Right lobe of liver (tissue), 6 donors: ENCODE data around the gene GH2. TPM values are rescaled to one million over a fixed set of nuclear protein-coding genes. Genes with fewer than 3 reads are reported as not detected.

ENCODE experiments used
- ATAC-seq, 4 donors: fragments of 200-7000 bp; cut with Tn5 transposase; one replicate each; pipeline ENCODE4 v1.9.1; 2020; ENCODE audit warnings: mild to moderate bottlenecking in 4 of 4, moderate library complexity in 4 of 4
- DNase-seq, 3 donors: peaks; one replicate each; pipeline ENCODE4 v3.0.0-alpha.2; 2020
- H3K27ac ChIP-seq, 3 donors: fragments of 200-600 bp; one replicate each; pipeline ENCODE4 v1.8.0; 2022
- H3K27me3 ChIP-seq, 2 donors: fragments of 200-600 bp; one replicate each; pipeline ENCODE4 v1.8.0; 2022
- H3K36me3 ChIP-seq, 4 donors: fragments of 200-600 bp; sonication (generic) in 1 of 4; one replicate each; pipeline versions ENCODE4 v1.5.1 to v1.8.0; 2017 to 2022; ENCODE audit warnings: control low read depth in 1 of 4
- H3K4me1 ChIP-seq, 4 donors: fragments of 200-600 bp; sonication (generic) in 1 of 4; one replicate each; pipeline versions ENCODE4 v1.5.1 to v1.8.0; 2017 to 2022; ENCODE audit warnings: control low read depth in 1 of 4
- H3K4me3 ChIP-seq, 3 donors: fragments of 200-600 bp; one replicate each; pipeline ENCODE4 v1.8.0; 2022
- H3K9me3 ChIP-seq, 4 donors: fragments of 200-600 bp; sonication (generic) in 1 of 4; one replicate each; pipeline versions ENCODE4 v1.5.1 to v1.8.0; 2017 to 2022; ENCODE audit warnings: control low read depth in 1 of 4
- POLR2A ChIP-seq: fragments of 450-650 bp; IDR thresholded peaks from one replicate; pipeline ENCODE4 v1.6.1; 2017; ENCODE audit warnings: antibody characterized with exemption, mild to moderate bottlenecking
- WGBS: methylation state at CpG from one replicate; pipeline ENCODE4 v1.1.6; 2018; ENCODE audit warnings: low coverage, low lambda C conversion rate; ENCODE audit not compliant: insufficient coverage; ENCODE audit errors: missing lambda C conversion rate; 5-methylcytosine and 5-hydroxymethylcytosine counted together
- intact Hi-C, 2 donors: fragments of 100-400 bp; cut with DNase I; formaldehyde crosslinking; loops; one replicate each; pipeline versions ENCODE4 v1.11.2 to v1.14.1; 2022
- total RNA-seq, 6 experiments: library from RNA; depleted of rRNA in 2 of 6; stranded (reverse); fragments of >200 nt in 2 of 6; fragmentation: NEBNext Ultra II Directional in 3 of 6; extraction: Animal tissue kit (Norgen Biotek cat#: 25700) in 3 of 6; gene quantifications; one replicate each; pipeline versions ENCODE4 v1.1.0 to v1.2.4, GENCODE V29; 2016 to 2023
- TF ChIP-seq, protein P1 (sequence below), 4 donors: fragments of 200-600 bp in 3 of 4; fragments of 450-650 bp in 1 of 4; IDR thresholded peaks; one replicate each; pipeline versions ENCODE4 v1.5.1 to v1.8.0; 2016 to 2022; ENCODE audit warnings: antibody characterized with exemption in 4 of 4, mild to moderate bottlenecking in 2 of 4
- donor health status: DM: no; HTN: yes; CAD: no.
- donor health status: DM: no; HTN: no; CAD: no.
- donor health status: DM: no; HTN: no; CAD: no.
- donor health status: DM: no; HTN: yes; CAD: no.
- donor health status: DM: no; HTN: yes; CAD: no.

Gene GH2
- total RNA-seq, 6 experiments from 2014 or later = not detected

DNA sequence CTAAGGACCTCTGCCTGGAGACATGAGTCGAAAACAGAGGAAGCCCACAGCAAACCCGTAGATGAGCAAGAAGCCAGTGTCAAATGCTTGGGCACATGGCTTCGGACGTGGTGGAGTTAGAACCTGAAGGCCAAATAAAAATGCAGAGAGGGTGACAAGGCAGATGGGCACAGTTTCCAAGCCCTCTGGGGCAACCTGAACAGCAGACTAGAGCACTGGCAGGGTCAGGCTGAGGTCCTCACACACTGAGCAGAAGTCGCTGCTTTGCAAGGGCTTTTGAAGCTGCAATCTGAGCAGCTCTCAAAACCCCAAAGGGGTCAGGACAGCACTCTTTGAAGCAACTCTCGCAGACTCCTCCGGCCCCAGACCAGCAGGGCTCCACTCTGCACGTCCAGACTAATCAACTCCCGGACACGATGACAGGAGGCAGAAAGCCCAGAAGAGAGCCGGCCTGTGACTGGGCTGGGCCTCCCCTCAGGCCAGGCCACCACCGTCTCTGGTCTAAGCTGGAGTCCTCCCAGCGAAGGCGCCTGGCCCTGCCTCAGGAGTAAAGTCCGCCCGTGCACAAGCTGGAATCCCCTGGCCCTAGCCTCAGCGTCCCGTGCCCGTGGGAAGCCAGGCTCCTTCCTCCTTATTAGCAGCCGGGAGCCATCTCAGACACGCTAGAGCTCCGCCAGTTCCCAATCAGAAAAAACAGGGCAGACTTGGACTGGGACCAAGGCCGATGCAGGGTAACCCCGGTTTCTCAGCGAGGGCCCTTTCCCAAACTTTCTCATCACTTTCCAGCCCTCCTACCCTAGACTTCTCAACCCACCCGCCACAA is 40.2 kb downstream of the GH2 start:
- H3K4me1 ChIP-seq = peaks cover 3 to 51% (median 27%) of the 10 kb centered on the region in 4 donors
- intact Hi-C loops = no loop called here

DNA sequence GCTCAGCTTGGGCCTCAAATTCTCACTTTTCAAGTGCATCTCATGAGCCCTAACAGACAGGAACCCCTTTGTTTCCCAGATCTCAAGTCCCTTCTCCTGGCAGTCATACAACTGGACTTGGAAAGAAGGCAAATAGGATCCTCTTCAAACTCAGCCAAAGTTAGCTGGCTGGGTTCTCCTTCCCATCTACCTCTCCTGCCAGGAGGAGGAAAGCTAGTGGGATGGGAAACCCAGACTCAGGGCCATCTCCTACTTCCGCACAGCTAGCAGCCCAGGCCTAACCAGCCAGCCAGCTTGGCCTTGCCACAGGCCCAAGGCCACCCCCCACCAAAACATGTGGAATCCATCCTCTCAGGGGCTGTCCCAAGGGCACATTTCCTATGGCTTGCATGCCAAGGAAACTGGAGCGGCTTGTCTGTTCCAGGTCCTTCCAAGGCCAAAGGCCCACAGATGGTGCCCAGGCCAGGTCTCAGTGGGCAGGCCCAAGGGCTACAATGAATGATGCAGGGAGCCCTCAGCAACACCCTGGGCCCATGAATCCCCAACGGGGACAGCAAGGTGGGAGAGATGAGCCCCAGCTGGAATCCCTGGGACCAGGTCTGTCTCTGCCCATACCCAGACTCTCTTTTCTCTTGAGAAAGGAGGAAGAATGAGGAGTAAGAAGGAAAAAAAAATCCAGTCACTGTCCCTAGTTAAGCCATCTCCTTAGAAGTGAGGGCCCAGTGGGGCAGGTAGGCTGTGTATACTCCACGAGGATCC is 41.0 kb downstream of the GH2 start:
- H3K36me3 ChIP-seq = peaks cover 0 to 13% (median 3%) of the 10 kb centered on the region in 4 donors
- H3K9me3 ChIP-seq = peaks cover 0 to 3% (median 0%) of the 10 kb centered on the region in 4 donors
- peak overlapping the region in 2 of 3 donors; percentile 74 to 92 for H3K27ac ChIP-seq
- intact Hi-C loops = no loop called here
- WGBS = 48% methylated on average over 2 of the region's 4 CpGs
- no peaks in the 10 kb centered on the region for H3K27me3 ChIP-seq
- peak overlapping the region in 2 of 3 donors; percentile 72 to 90 for H3K4me3 ChIP-seq
- ATAC-seq (no peak), DNase-seq (no peak)
- peaks cover 3 to 51% (median 27%) of the 10 kb centered on the region in 4 donors for H3K4me1 ChIP-seq
- TF ChIP-seq, protein P1, sequence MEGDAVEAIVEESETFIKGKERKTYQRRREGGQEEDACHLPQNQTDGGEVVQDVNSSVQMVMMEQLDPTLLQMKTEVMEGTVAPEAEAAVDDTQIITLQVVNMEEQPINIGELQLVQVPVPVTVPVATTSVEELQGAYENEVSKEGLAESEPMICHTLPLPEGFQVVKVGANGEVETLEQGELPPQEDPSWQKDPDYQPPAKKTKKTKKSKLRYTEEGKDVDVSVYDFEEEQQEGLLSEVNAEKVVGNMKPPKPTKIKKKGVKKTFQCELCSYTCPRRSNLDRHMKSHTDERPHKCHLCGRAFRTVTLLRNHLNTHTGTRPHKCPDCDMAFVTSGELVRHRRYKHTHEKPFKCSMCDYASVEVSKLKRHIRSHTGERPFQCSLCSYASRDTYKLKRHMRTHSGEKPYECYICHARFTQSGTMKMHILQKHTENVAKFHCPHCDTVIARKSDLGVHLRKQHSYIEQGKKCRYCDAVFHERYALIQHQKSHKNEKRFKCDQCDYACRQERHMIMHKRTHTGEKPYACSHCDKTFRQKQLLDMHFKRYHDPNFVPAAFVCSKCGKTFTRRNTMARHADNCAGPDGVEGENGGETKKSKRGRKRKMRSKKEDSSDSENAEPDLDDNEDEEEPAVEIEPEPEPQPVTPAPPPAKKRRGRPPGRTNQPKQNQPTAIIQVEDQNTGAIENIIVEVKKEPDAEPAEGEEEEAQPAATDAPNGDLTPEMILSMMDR (IDR thresholded peaks at IDR 0.05) = no peak
- no peak for TF ChIP-seq POLR2A

More for the DNA sequence above, 40.2 kb downstream of the GH2 start:
- 4% methylated on average over 9 of the region's 26 CpGs for WGBS
- H3K27ac ChIP-seq = peak overlapping the region; percentile 74 to 92 (median 83)
- ATAC-seq (peak; percentile 5 to 40 (median 10)), DNase-seq (peak; percentile 67 to 83 (median 79))
- H3K9me3 ChIP-seq = peaks cover 0 to 3% (median 0%) of the 10 kb centered on the region in 4 donors
- peak overlapping the region; percentile 72 to 91 (median 90) for H3K4me3 ChIP-seq
- no peaks in the 10 kb centered on the region for H3K27me3 ChIP-seq
- peaks cover 0 to 5% (median 0%) of the 10 kb centered on the region in 4 donors for H3K36me3 ChIP-seq
- TF ChIP-seq, protein P1 (IDR thresholded peaks at IDR 0.05) = no peak
- no peak for TF ChIP-seq POLR2A

DNA sequence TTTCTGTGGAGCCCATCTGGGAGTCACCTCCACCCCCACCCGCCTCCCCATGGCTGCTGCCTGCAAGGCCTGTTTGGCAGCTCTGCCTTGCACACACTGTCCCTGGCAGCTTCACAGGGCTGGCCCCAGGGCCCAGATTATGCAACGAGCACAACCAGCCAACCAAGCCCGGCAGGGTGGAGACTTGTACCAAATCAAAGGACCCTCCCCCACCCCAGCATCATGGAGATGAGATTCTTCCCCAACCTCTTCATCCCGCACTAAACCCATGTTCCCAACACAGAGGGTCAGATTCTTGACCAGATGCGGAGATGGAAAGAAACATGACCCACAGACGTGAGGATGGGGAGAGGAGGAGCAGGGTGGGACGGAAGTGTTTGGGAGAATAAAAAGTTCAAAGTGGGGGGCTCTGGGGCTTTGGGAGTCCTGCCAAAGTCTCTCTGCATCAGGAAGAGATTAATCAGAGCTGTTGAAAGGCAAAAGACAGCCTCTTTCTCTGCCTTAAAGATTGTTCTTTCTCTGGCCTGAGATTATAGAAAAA is 43.0 kb downstream of the GH2 start:
- WGBS = 37% methylated on average over 4 of the region's 7 CpGs
- Histone ChIP-seq H3K4me3 (peak overlapping the region in 1 of 3 donors; percentile 0), H3K27ac (peak overlapping the region in 2 of 3 donors; percentile 79 to 92)

More for the DNA sequence above, 43.0 kb downstream of the GH2 start:
- DNase-seq = peak; percentile 81 to 97 (median 93)
- Histone ChIP-seq H3K9me3 (peaks cover 0 to 3% (median 0%) of the 10 kb centered on the region in 4 donors), H3K4me1 (peaks cover 3 to 47% (median 26%) of the 10 kb centered on the region in 4 donors), H3K36me3 (peaks cover 0 to 31% (median 8%) of the 10 kb centered on the region in 4 donors), H3K27me3 (no peaks in the 10 kb centered on the region)
- TF ChIP-seq, protein P1 (IDR thresholded peaks at IDR 0.05) = no peak
- TF ChIP-seq POLR2A = peak; percentile 60
- ATAC-seq = peak; percentile 28 to 62 (median 52)
- intact Hi-C loops = no loop called here
